ENCODE results near the gene SGK1. TPM values are rescaled to one million over a fixed set of nuclear protein-coding genes. Genes with fewer than 3 reads are reported as not detected.

SGK1 gene
- total RNA-seq, 2 donors from 2014 or later: 9.7 to 13.0 TPM

- Mint-ChIP-seq H3K27me3 (ENCODE audit: insufficient read depth) (no peaks in the 10 kb centered on the region), H3K9me3 (no peaks in the 10 kb centered on the region), H3K36me3 (ENCODE audit: low read depth) (no peaks in the 10 kb centered on the region), H3K4me1 (peaks cover 6% of the 10 kb centered on the region), H3K27ac (no peak overlapping the region), H3K4me3 (no peak overlapping the region)
- no peaks in the 10 kb centered on the region for H3K9me3 ChIP-seq (ENCODE audit: control insufficient read depth, low read length)
- WGBS, 2 experiments (ENCODE audit: insufficient coverage in 1 of 2, insufficient read length in 1 of 2): 86 to 92% methylated on average over 4 to 5 of the region's 5 CpGs
- H3K4me1 ChIP-seq (ENCODE audit: control insufficient read depth, insufficient read depth, low read length): no peaks in the 10 kb centered on the region
- H3K36me3 ChIP-seq (ENCODE audit: control insufficient read depth, insufficient read depth, low read length): no peaks in the 10 kb centered on the region
- H3K27me3 ChIP-seq (ENCODE audit: control insufficient read depth, insufficient read depth, low read length, poor library complexity, severe bottlenecking): no peaks in the 10 kb centered on the region
- no peak overlapping the region for H3K27ac ChIP-seq (ENCODE audit: low read depth, low read length)
- DNase-seq: no peak
- no peak overlapping the region for H3K4me3 ChIP-seq (ENCODE audit: low read length)
- no peak overlapping the region for H3K9ac ChIP-seq (ENCODE audit: extremely low read depth, low read length, poor library complexity, severe bottlenecking)
- TF ChIP-seq, protein P1, sequence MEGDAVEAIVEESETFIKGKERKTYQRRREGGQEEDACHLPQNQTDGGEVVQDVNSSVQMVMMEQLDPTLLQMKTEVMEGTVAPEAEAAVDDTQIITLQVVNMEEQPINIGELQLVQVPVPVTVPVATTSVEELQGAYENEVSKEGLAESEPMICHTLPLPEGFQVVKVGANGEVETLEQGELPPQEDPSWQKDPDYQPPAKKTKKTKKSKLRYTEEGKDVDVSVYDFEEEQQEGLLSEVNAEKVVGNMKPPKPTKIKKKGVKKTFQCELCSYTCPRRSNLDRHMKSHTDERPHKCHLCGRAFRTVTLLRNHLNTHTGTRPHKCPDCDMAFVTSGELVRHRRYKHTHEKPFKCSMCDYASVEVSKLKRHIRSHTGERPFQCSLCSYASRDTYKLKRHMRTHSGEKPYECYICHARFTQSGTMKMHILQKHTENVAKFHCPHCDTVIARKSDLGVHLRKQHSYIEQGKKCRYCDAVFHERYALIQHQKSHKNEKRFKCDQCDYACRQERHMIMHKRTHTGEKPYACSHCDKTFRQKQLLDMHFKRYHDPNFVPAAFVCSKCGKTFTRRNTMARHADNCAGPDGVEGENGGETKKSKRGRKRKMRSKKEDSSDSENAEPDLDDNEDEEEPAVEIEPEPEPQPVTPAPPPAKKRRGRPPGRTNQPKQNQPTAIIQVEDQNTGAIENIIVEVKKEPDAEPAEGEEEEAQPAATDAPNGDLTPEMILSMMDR (conservative IDR thresholded peaks at IDR 0.05): no peak
Observed at GRCh38 chr6:134272374-134272773, 45.5 kb downstream of the SGK1 start.

DNA sequence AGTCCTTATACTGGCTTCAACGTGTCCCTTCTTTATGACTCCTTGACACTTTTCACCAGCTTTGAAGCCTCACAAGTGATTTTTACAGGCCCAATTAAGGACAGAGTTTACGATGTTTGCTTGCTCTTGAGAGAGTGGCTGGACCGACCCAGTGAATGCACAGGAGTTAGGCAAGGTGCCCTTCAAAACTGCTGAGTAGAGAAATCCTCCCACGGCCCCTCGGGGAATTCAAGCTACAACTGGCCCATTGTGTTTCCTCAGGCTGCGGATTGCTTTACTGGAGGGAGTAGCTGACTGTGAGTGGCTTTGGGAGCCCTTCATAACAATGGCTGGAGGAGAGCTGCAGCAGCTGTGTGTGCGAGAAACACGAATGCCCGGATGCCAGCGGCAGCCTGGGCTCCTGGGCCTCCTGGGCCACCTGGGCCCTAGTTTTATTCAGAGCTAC lies 50.0 kb downstream of the SGK1 start:
- H3K27me3 Mint-ChIP-seq (ENCODE audit: insufficient read depth): no peaks in the 10 kb centered on the region
- 74 to 81% methylated on average over 8 to 10 of the region's 10 CpGs for WGBS, 2 experiments (ENCODE audit: insufficient coverage in 1 of 2, insufficient read length in 1 of 2)
- H3K27ac ChIP-seq (ENCODE audit: low read depth, low read length): peak overlapping the region; percentile 36

GRCh38 chr6:134266776-134267175 lies 51.1 kb downstream of the SGK1 start:
- no peak overlapping the region for H3K4me3 Mint-ChIP-seq
- no peak overlapping the region for H3K27ac ChIP-seq (ENCODE audit: low read depth, low read length)
- H3K9me3 ChIP-seq (ENCODE audit: control insufficient read depth, low read length): no peaks in the 10 kb centered on the region
- no peak overlapping the region for H3K4me3 ChIP-seq (ENCODE audit: low read length)
- H3K9ac ChIP-seq (ENCODE audit: extremely low read depth, low read length, poor library complexity, severe bottlenecking): no peak overlapping the region
- no peaks in the 10 kb centered on the region for H3K36me3 ChIP-seq (ENCODE audit: control insufficient read depth, insufficient read depth, low read length)
- no peaks in the 10 kb centered on the region for H3K27me3 ChIP-seq (ENCODE audit: control insufficient read depth, insufficient read depth, low read length, poor library complexity, severe bottlenecking)
- DNase-seq: no peak
- no peaks in the 10 kb centered on the region for H3K9me3 Mint-ChIP-seq
- TF ChIP-seq, protein P1 (conservative IDR thresholded peaks at IDR 0.05): no peak
- no peak overlapping the region for H3K27ac Mint-ChIP-seq
- H3K4me1 ChIP-seq (ENCODE audit: control insufficient read depth, insufficient read depth, low read length): no peaks in the 10 kb centered on the region
- peaks cover 6% of the 10 kb centered on the region for H3K4me1 Mint-ChIP-seq
- WGBS, 2 experiments (ENCODE audit: insufficient coverage in 1 of 2, insufficient read length in 1 of 2): 92% methylated on average over 2 of the region's 2 CpGs; no CpG with 5 or more reads in 1 of the 2 experiments
- H3K36me3 Mint-ChIP-seq (ENCODE audit: low read depth): no peaks in the 10 kb centered on the region
- no peaks in the 10 kb centered on the region for H3K27me3 Mint-ChIP-seq (ENCODE audit: insufficient read depth)

More for the DNA sequence above, 50.0 kb downstream of the SGK1 start:
- no peak overlapping the region for H3K9ac ChIP-seq (ENCODE audit: extremely low read depth, low read length, poor library complexity, severe bottlenecking)
- no peaks in the 10 kb centered on the region for H3K9me3 ChIP-seq (ENCODE audit: control insufficient read depth, low read length)
- H3K27me3 ChIP-seq (ENCODE audit: control insufficient read depth, insufficient read depth, low read length, poor library complexity, severe bottlenecking): no peaks in the 10 kb centered on the region
- TF ChIP-seq, protein P1 (conservative IDR thresholded peaks at IDR 0.05): no peak
- peak; percentile 72 for DNase-seq
- Mint-ChIP-seq H3K27ac (peak overlapping the region; percentile 83), H3K9me3 (no peaks in the 10 kb centered on the region), H3K36me3 (ENCODE audit: low read depth) (no peaks in the 10 kb centered on the region), H3K4me1 (peaks cover 6% of the 10 kb centered on the region), H3K4me3 (no peak overlapping the region)
- no peaks in the 10 kb centered on the region for H3K4me1 ChIP-seq (ENCODE audit: control insufficient read depth, insufficient read depth, low read length)
- H3K36me3 ChIP-seq (ENCODE audit: control insufficient read depth, insufficient read depth, low read length): no peaks in the 10 kb centered on the region
- no peak overlapping the region for H3K4me3 ChIP-seq (ENCODE audit: low read length)

All from endodermal cell (in vitro differentiated cells).